IMR-90 (cell line): ENCODE measurements around the gene AXIN1. TPM values are rescaled to one million over a fixed set of nuclear protein-coding genes. Genes with fewer than 3 reads are reported as not detected.

Source experiments
- ATAC-seq: fragments of 200-7000 bp; cut with Tn5 transposase; 2 replicates; pipeline ENCODE4 v1.9.1; 2020; ENCODE audit warnings: low read depth, mild to moderate bottlenecking, moderate library complexity
- BruUV-seq: library from RNA; stranded (reverse); fragments of 400-500 nt; replicated peaks from 2 replicates; lab custom pipeline; 2021; lab: Mats Ljungman, UMichigan
- CTCF ChIA-PET: fragments of 300-600 bp; formaldehyde crosslinking; extraction: SDS; loops from one replicate; lab custom pipeline; 2021; ENCODE audit warnings: antibody characterized with exemption; lab: Yijun Ruan, JAX
- POLR2A ChIA-PET: fragments of 300-600 bp; sonication (Branson Sonifier 250); formaldehyde crosslinking; loops from one replicate; lab custom pipeline; 2022; ENCODE audit warnings: antibody characterized with exemption; ENCODE audit not compliant: unreplicated experiment; lab: Charles Lee
- DNase-seq: peaks from one replicate; pipeline ENCODE4 v3.0.0; 2013
- H2AFZ ChIP-seq: replicated peaks from 2 replicates; pipeline ENCODE3; 2013; ENCODE audit warnings: low read length, mild to moderate bottlenecking; ENCODE audit not compliant: poor library complexity
- H2AK5ac ChIP-seq: 2 replicates; pipeline ENCODE4 v1.6.1; 2013; ENCODE audit warnings: low read depth, low read length, inconsistent platforms
- H2AK9ac ChIP-seq: replicated peaks from 2 replicates; pipeline ENCODE3; 2013; ENCODE audit warnings: mild to moderate bottlenecking, low read depth, low read length, moderate library complexity; ENCODE audit not compliant: poor library complexity
- H2BK120ac ChIP-seq: 2 replicates; pipeline ENCODE4 v1.6.1; 2013; ENCODE audit warnings: low read depth, low read length, inconsistent platforms
- H2BK15ac ChIP-seq: 3 replicates; pipeline ENCODE4 v1.6.1; 2013; ENCODE audit warnings: low read depth, low read length, inconsistent platforms
- H2BK20ac ChIP-seq: 2 replicates; pipeline ENCODE4 v1.6.1; 2013; ENCODE audit warnings: low read depth, mild to moderate bottlenecking, inconsistent platforms, low read length, moderate library complexity
- H2BK5ac ChIP-seq: 2 replicates; pipeline ENCODE4 v1.6.1; 2013; ENCODE audit warnings: mild to moderate bottlenecking, low read depth, low read length, inconsistent platforms; ENCODE audit not compliant: poor library complexity, severe bottlenecking
- H3K14ac ChIP-seq: replicated peaks from 2 replicates; pipeline ENCODE4 v1.6.1; 2013; ENCODE audit warnings: low read depth, low read length, inconsistent platforms
- H3K18ac ChIP-seq: 2 replicates; pipeline ENCODE4 v1.6.1; 2013; ENCODE audit warnings: low read depth, low read length, control low read depth
- H3K23ac ChIP-seq: 2 replicates; pipeline ENCODE4 v1.6.1; 2013; ENCODE audit warnings: low read depth, low read length, inconsistent platforms
- H3K27ac ChIP-seq: 2 replicates; pipeline ENCODE4 v1.5.1; 2013; ENCODE audit warnings: mild to moderate bottlenecking, control low read depth, low read length; ENCODE audit not compliant: insufficient read depth
- H3K27me3 ChIP-seq: 2 replicates; pipeline ENCODE4 v1.6.1; 2013; ENCODE audit warnings: low read length; ENCODE audit not compliant: control insufficient read depth, insufficient read depth
- H3K36me3 ChIP-seq: 2 replicates; pipeline ENCODE4 v1.6.1; 2013; ENCODE audit warnings: low read length, mixed read lengths; ENCODE audit not compliant: control insufficient read depth, insufficient read depth
- H3K4ac ChIP-seq: 2 replicates; pipeline ENCODE4 v1.6.1; 2013; ENCODE audit warnings: low read depth, low read length, inconsistent platforms
- H3K4me1 ChIP-seq: 2 replicates; pipeline ENCODE4 v1.6.1; 2013; ENCODE audit warnings: low read length, mixed read lengths; ENCODE audit not compliant: control insufficient read depth, insufficient read depth
- H3K4me2 ChIP-seq: 2 replicates; pipeline ENCODE4 v1.6.1; 2013; ENCODE audit warnings: low read depth, mild to moderate bottlenecking, control low read depth, low read length, moderate library complexity
- H3K4me3 ChIP-seq: 2 replicates; pipeline ENCODE4 v1.5.1; 2013; ENCODE audit warnings: low read depth, mild to moderate bottlenecking, control low read depth, low read length, moderate library complexity; ENCODE audit not compliant: insufficient read depth
- H3K56ac ChIP-seq: 2 replicates; pipeline ENCODE4 v1.6.1; 2013; ENCODE audit warnings: low read length, inconsistent platforms; ENCODE audit not compliant: insufficient read depth; ENCODE audit errors: extremely low read depth
- H3K79me1 ChIP-seq, 2 experiments: 2 replicates each; pipeline ENCODE4 v1.6.1; 2013; ENCODE audit warnings: low read length in 2 of 2, inconsistent platforms in 1 of 2, low read depth in 1 of 2
- H3K9ac ChIP-seq: 2 replicates; pipeline ENCODE4 v1.6.1; 2013; ENCODE audit warnings: low read depth, low read length, control low read depth
- H3K9me1 ChIP-seq: 2 replicates; pipeline ENCODE4 v1.6.1; 2013; ENCODE audit warnings: low read length, inconsistent platforms; ENCODE audit not compliant: insufficient read depth
- H3K9me3 ChIP-seq: 2 replicates; pipeline ENCODE4 v1.6.1; 2013; ENCODE audit warnings: low read length; ENCODE audit not compliant: control insufficient read depth, insufficient read depth
- H4K20me1 ChIP-seq: 2 replicates; pipeline ENCODE4 v1.6.1; 2013; ENCODE audit warnings: low read length, inconsistent platforms; ENCODE audit not compliant: insufficient read depth
- H4K5ac ChIP-seq: 2 replicates; pipeline ENCODE4 v1.6.1; 2013; ENCODE audit warnings: mild to moderate bottlenecking, low read depth, low read length, control low read depth
- H4K8ac ChIP-seq, 2 experiments: 2 replicates each; pipeline ENCODE4 v1.6.1; 2013; ENCODE audit warnings: low read depth in 2 of 2, low read length in 2 of 2, control low read depth in 1 of 2, inconsistent platforms in 1 of 2
- H4K91ac ChIP-seq: 2 replicates; pipeline ENCODE4 v1.6.1; 2013; ENCODE audit warnings: low read depth, low read length, inconsistent platforms; ENCODE audit not compliant: insufficient read depth
- CEBPB ChIP-seq: IDR thresholded peaks from 2 replicates; pipeline ENCODE4 v1.6.1; 2012; ENCODE audit warnings: low read depth, low read length, improper control_type of control experiment
- ELK1 ChIP-seq: fragments of 150-350 bp; IDR thresholded peaks from 2 replicates; pipeline ENCODE4 v1.6.1; 2016; ENCODE audit warnings: low read depth, mild to moderate bottlenecking, low read length, moderate library complexity, borderline replicate concordance
- MXI1 ChIP-seq: IDR thresholded peaks from 2 replicates; pipeline ENCODE4 v1.6.1; 2012; ENCODE audit warnings: low read depth, mild to moderate bottlenecking, low read length, moderate library complexity, borderline replicate concordance
- NFE2L2 ChIP-seq: fragments of 150-350 bp; IDR thresholded peaks from 2 replicates; pipeline ENCODE4 v1.6.1; 2016; ENCODE audit warnings: low read depth, mild to moderate bottlenecking, low read length
- POLR2A ChIP-seq: IDR thresholded peaks from 2 replicates; pipeline ENCODE4 v1.6.1; 2012; ENCODE audit warnings: mild to moderate bottlenecking, low read depth, low read length
- RAD21 ChIP-seq: IDR thresholded peaks from 2 replicates; pipeline ENCODE4 v1.6.1; 2012; ENCODE audit warnings: low read length, improper control_type of control experiment
- RCOR1 ChIP-seq: IDR thresholded peaks from 2 replicates; pipeline ENCODE4 v1.6.1; 2012; ENCODE audit warnings: mild to moderate bottlenecking, low read length, improper control_type of control experiment; ENCODE audit not compliant: insufficient replicate concordance
- RFX5 ChIP-seq: IDR thresholded peaks from 2 replicates; pipeline ENCODE4 v1.8.0; 2012; ENCODE audit warnings: low read depth, mild to moderate bottlenecking, low read length, moderate library complexity
- USF2 ChIP-seq: fragments of 150-350 bp; IDR thresholded peaks from 2 replicates; pipeline ENCODE4 v1.6.1; 2017; ENCODE audit warnings: mild to moderate bottlenecking, antibody characterized with exemption, low read length, low read depth
- WGBS, 2 experiments: methylation state at CpG; one replicate each; pipeline versions ENCODE4 v1.1.5 to v1.1.7; 2013; ENCODE audit warnings: missing lambda C conversion rate in 2 of 2; ENCODE audit not compliant: insufficient read length in 1 of 2; ENCODE audit errors: extremely low coverage in 2 of 2; 5-methylcytosine and 5-hydroxymethylcytosine counted together
- dilution Hi-C: fragments of 300-500 bp; cut with HindIII; formaldehyde crosslinking; loops from one replicate; pipeline ENCODE4 v1.14.3; 2018; ENCODE audit warnings: low sequenced_read_pairs; ENCODE audit not compliant: unreplicated experiment
- in situ Hi-C: fragments of 300-500 bp; cut with MboI; formaldehyde crosslinking; loops from 3 replicates; pipeline ENCODE4 v1.14.3; 2019; ENCODE audit warnings: low sequenced_read_pairs, inconsistent platforms, mixed read lengths
- intact Hi-C: fragments of 100-400 bp; cut with micrococcal nuclease; formaldehyde crosslinking; loops from 2 replicates; pipeline ENCODE4 v1.10.0; 2022
- polyA plus RNA-seq, 3 experiments: library from polyadenylated mRNA; depleted of rRNA; stranded (reverse); fragments of >200 nt; gene quantifications; 2 replicates each; pipeline ENCODE4 v1.2.3, GENCODE V29; 2012; ENCODE audit warnings: low replicate concordance in 1 of 3
- total RNA-seq: library from RNA; depleted of rRNA; stranded (reverse); fragments of >200 nt; gene quantifications from 2 replicates; pipeline ENCODE4 v1.2.3, GENCODE V29; 2012

AXIN1 gene
- total and polyA plus RNA-seq, 2 of the 4 experiments (the other 2 are of a cell fraction): 10.9 to 14.2 TPM

- Histone ChIP-seq H2AFZ (no peak overlapping the region), H3K27me3 (no peaks in the 10 kb centered on the region), H3K79me1 (peaks cover 47 to 66% of the 10 kb centered on the region in 2 experiments), H3K4ac (no peak overlapping the region), H2AK5ac (no peak overlapping the region), H3K14ac (no peak overlapping the region), H2BK120ac (no peak overlapping the region), H2AK9ac (peak overlapping the region; percentile 24), H3K18ac (no peak overlapping the region), H3K9me3 (no peaks in the 10 kb centered on the region), H3K36me3 (peaks cover 30% of the 10 kb centered on the region), H3K27ac (no peak overlapping the region), H3K56ac (no peak overlapping the region), H2BK15ac (no peak overlapping the region), H3K23ac (no peak overlapping the region), H4K8ac (no peak overlapping the region), H4K91ac (no peak overlapping the region), H3K4me3 (no peak overlapping the region), H4K20me1 (peaks cover 55% of the 10 kb centered on the region), H2BK20ac (no peak overlapping the region), H3K9me1 (peaks cover 10% of the 10 kb centered on the region), H3K9ac (no peak overlapping the region), H3K4me1 (no peaks in the 10 kb centered on the region), H3K4me2 (no peak overlapping the region), H4K5ac (no peak overlapping the region), H2BK5ac (no peak overlapping the region)
- WGBS, 2 experiments: 95% methylated on average over 9 of the region's 19 CpGs; no CpG with 5 or more reads in 1 of the 2 experiments
- TF ChIP-seq NFE2L2 (no peak), USF2 (no peak), RAD21 (no peak), ELK1 (no peak), RFX5 (no peak), MXI1 (no peak), RCOR1 (no peak), POLR2A (no peak), CEBPB (no peak)
- intact Hi-C loops: no loop called here
- dilution Hi-C loops: no loop called here
- in situ Hi-C loops: no loop called here
- ATAC-seq (no peak), DNase-seq (no peak)
- CTCF ChIA-PET: no interaction called here
- POLR2A ChIA-PET: no interaction called here
- no TSS peak for BruUV-seq
Observed at GRCh38 chr16:316741-317464, 35.6 kb downstream of the AXIN1 start.
